RWPE1 (cell line): ENCODE results near the gene DYNC1I1.

Experiments used
- CTCF ChIA-PET: fragments of 350-600 bp; sonication (Branson Sonifier 250); formaldehyde crosslinking; extraction: SDS; loops from one replicate; lab custom pipeline; 2021; lab: Yijun Ruan, JAX
- POLR2A ChIA-PET: fragments of 400-600 bp; formaldehyde crosslinking; extraction: SDS; loops from one replicate; lab custom pipeline; 2020; ENCODE audit warnings: antibody characterized with exemption; ENCODE audit not compliant: low non-redundant PET; lab: Yijun Ruan, JAX
- DNase-seq: peaks from one replicate; pipeline ENCODE4 v3.0.0; 2012; ENCODE audit warnings: low spot score
- H3K27ac ChIP-seq: fragments of 450-650 bp; 2 replicates; pipeline ENCODE4 v1.5.1; 2017
- CTCF ChIP-seq: fragments of 450-650 bp; conservative IDR thresholded peaks from 2 replicates; pipeline ENCODE4 v1.5.1; 2017; ENCODE audit warnings: low read depth, mild to moderate bottlenecking

Gene DYNC1I1

GRCh38 chr7:95871896-95872295 lies 99.5 kb downstream of the DYNC1I1 start:
- H3K27ac ChIP-seq: no peak overlapping the region
- CTCF ChIA-PET: interaction anchor here (0.6 to 2.3 kb wide), 5 partner anchors 149 to 1334 kb away, joined by 3 to 20 read pairs (median 5); no protein-coding TSS in a partner anchor
- DNase-seq: no peak
- POLR2A ChIA-PET: no interaction called here
- TF ChIP-seq CTCF: no peak

- CTCF ChIA-PET: interaction anchor here (0.6 kb wide), 1 partner anchor 150 kb away, joined by 3 read pairs; no protein-coding TSS in a partner anchor
- POLR2A ChIA-PET: no interaction called here
- H3K27ac ChIP-seq: no peak overlapping the region
- no peak for TF ChIP-seq CTCF
- no peak for DNase-seq
Observed at GRCh38 chr7:95874129-95874528, 101.8 kb downstream of the DYNC1I1 start.

- H3K27ac ChIP-seq: no peak overlapping the region
- ChIA-PET CTCF (interaction anchor here (0.6 kb wide), 1 partner anchor 150 kb away, joined by 3 read pairs; no protein-coding TSS in a partner anchor), POLR2A (no interaction called here)
- no peak for DNase-seq
- TF ChIP-seq CTCF: no peak
Observed at GRCh38 chr7:95874541-95875265, 102.3 kb downstream of the DYNC1I1 start.

GRCh38 chr7:95875519-95875918 lies 103.2 kb downstream of the DYNC1I1 start:
- CTCF ChIA-PET: no interaction called here
- TF ChIP-seq CTCF: no peak
- POLR2A ChIA-PET: no interaction called here
- no peak for DNase-seq
- H3K27ac ChIP-seq: no peak overlapping the region

GRCh38 chr7:95878677-95879076 lies 106.3 kb downstream of the DYNC1I1 start:
- DNase-seq: no peak
- no peak for TF ChIP-seq CTCF
- CTCF ChIA-PET: interaction anchor here (0.5 to 0.6 kb wide), 2 partner anchors 74 to 419 kb away, joined by 3 to 7 read pairs; no protein-coding TSS in a partner anchor
- POLR2A ChIA-PET: no interaction called here
- no peak overlapping the region for H3K27ac ChIP-seq

GRCh38 chr7:95881597-95881996 lies 109.2 kb downstream of the DYNC1I1 start:
- no peak for TF ChIP-seq CTCF
- CTCF ChIA-PET: interaction anchor here (0.6 kb wide), 1 partner anchor 296 kb away, joined by 3 read pairs; no protein-coding TSS in a partner anchor
- no peak for DNase-seq
- H3K27ac ChIP-seq: no peak overlapping the region
- POLR2A ChIA-PET: no interaction called here
